GM04504 (cell line): Measurements from ENCODE around the gene ICE1.
"Not testable (repeated sequence)": the region's sequence is repeated elsewhere in the genome, so short reads cannot be mapped to it uniquely, and the experiment has no call there.

ENCODE experiments used
- DNase-seq: peaks from one replicate; pipeline ENCODE4 v3.0.0-alpha.2; 2012; ENCODE audit warnings: low read depth

The ICE1 gene

GRCh38 chr5:5398071-5398470 is 24.4 kb upstream of the ICE1 start:
- DNase-seq, result no peak

- no peak for DNase-seq
Measured at GRCh38 chr5:5401095-5401494, 21.4 kb upstream of the ICE1 start.

- DNase-seq, result no peak
Measured at GRCh38 chr5:5403741-5404140, 18.7 kb upstream of the ICE1 start.

- DNase-seq, result no peak
Measured at GRCh38 chr5:5404381-5404780, 18.1 kb upstream of the ICE1 start.

GRCh38 chr5:5405441-5405840 is 17.0 kb upstream of the ICE1 start:
- DNase-seq, result no peak

GRCh38 chr5:5407924-5408323 is 14.6 kb upstream of the ICE1 start:
- DNase-seq, result no peak

- DNase-seq, result no peak
Measured at GRCh38 chr5:5409151-5409810, 13.2 kb upstream of the ICE1 start.

GRCh38 chr5:5413856-5414255 is 8.6 kb upstream of the ICE1 start:
- not testable (repeated sequence) for DNase-seq

- DNase-seq, result no peak
Measured at GRCh38 chr5:5414999-5415398, 7.5 kb upstream of the ICE1 start.

GRCh38 chr5:5416733-5417132 is 5.7 kb upstream of the ICE1 start:
- DNase-seq, result no peak

GRCh38 chr5:5418006-5418405 is 4.5 kb upstream of the ICE1 start:
- DNase-seq, result no peak

- DNase-seq, result no peak
Measured at GRCh38 chr5:5418764-5419163, 3.7 kb upstream of the ICE1 start.

GRCh38 chr5:5419291-5420210 is 2.9 kb upstream of the ICE1 start:
- DNase-seq, result peak; percentile 24

GRCh38 chr5:5420251-5420650 is 2.2 kb upstream of the ICE1 start:
- DNase-seq, result no peak

GRCh38 chr5:5421149-5421960 is 1.1 kb upstream of the ICE1 start:
- no peak for DNase-seq

GRCh38 chr5:5422819-5423515 is 490 bp downstream of the ICE1 start:
- no peak for DNase-seq

GRCh38 chr5:5423586-5423985 is 1.1 kb downstream of the ICE1 start:
- no peak for DNase-seq

- no peak for DNase-seq
Measured at GRCh38 chr5:5424736-5425135, 2.3 kb downstream of the ICE1 start.

- DNase-seq, result no peak
Measured at GRCh38 chr5:5430136-5430535, 7.7 kb downstream of the ICE1 start.

GRCh38 chr5:5432020-5432707 is 9.7 kb downstream of the ICE1 start:
- no peak for DNase-seq

- no peak for DNase-seq
Measured at GRCh38 chr5:5436203-5436760, 13.8 kb downstream of the ICE1 start.
